GM23248 (cell line): ENCODE results near the gene C19orf25. TPM values are rescaled to one million over a fixed set of nuclear protein-coding genes. Genes with fewer than 3 reads are reported as not detected.

Experiments
- DNase-seq: peaks from one replicate; pipeline ENCODE4 v3.0.0-alpha.2; 2015
- H2AFZ ChIP-seq: fragments of 200-600 bp; sonication (generic); 2 replicates; pipeline ENCODE4 v1.6.1; 2016; ENCODE audit warnings: antibody characterized with exemption
- H3F3A ChIP-seq: fragments of 200-600 bp; sonication (generic); 2 replicates; pipeline ENCODE4 v1.6.1; 2016; ENCODE audit warnings: mild to moderate bottlenecking, antibody characterized with exemption, mixed run types; ENCODE audit not compliant: insufficient read depth
- H3K27ac ChIP-seq: fragments of 200-600 bp; sonication (generic); 2 replicates; pipeline ENCODE4 v1.5.1; 2016; ENCODE audit warnings: mild to moderate bottlenecking
- H3K27me3 ChIP-seq: fragments of 200-600 bp; sonication (generic); replicated peaks from 2 replicates; pipeline ENCODE4 v1.6.1; 2016; ENCODE audit warnings: mild to moderate bottlenecking; ENCODE audit not compliant: insufficient read depth
- H3K36me3 ChIP-seq: fragments of 200-600 bp; sonication (generic); 2 replicates; pipeline ENCODE4 v1.6.1; 2016; ENCODE audit warnings: low read depth, mild to moderate bottlenecking
- H3K4me1 ChIP-seq: fragments of 200-600 bp; sonication (generic); 2 replicates; pipeline ENCODE4 v1.6.1; 2016; ENCODE audit warnings: mild to moderate bottlenecking; ENCODE audit not compliant: insufficient read depth
- H3K4me2 ChIP-seq: fragments of 200-600 bp; sonication (generic); one replicate; pipeline ENCODE4 v1.6.1; 2016; ENCODE audit warnings: mild to moderate bottlenecking; ENCODE audit not compliant: unreplicated experiment
- H3K4me3 ChIP-seq: fragments of 200-600 bp; sonication (generic); 2 replicates; pipeline ENCODE4 v1.5.1; 2016; ENCODE audit warnings: mild to moderate bottlenecking
- H3K79me2 ChIP-seq: fragments of 200-600 bp; sonication (generic); 2 replicates; pipeline ENCODE4 v1.6.1; 2016; ENCODE audit warnings: mild to moderate bottlenecking; ENCODE audit not compliant: insufficient read depth
- H3K9ac ChIP-seq: fragments of 200-600 bp; sonication (generic); 2 replicates; pipeline ENCODE4 v1.6.1; 2016; ENCODE audit warnings: mild to moderate bottlenecking
- H3K9me2 ChIP-seq: fragments of 200-600 bp; sonication (generic); 2 replicates; pipeline ENCODE4 v1.6.1; 2016; ENCODE audit warnings: mixed run types, mild to moderate bottlenecking, moderate library complexity; ENCODE audit not compliant: insufficient read depth
- H3K9me3 ChIP-seq: fragments of 200-600 bp; sonication (generic); one replicate; pipeline ENCODE4 v1.6.1; 2017; ENCODE audit warnings: low read depth
- H4K20me1 ChIP-seq: fragments of 200-600 bp; sonication (generic); 2 replicates; pipeline ENCODE4 v1.6.0; 2016; ENCODE audit not compliant: insufficient read depth
- EZH2 ChIP-seq: fragments of 200-600 bp; sonication (generic); IDR thresholded peaks from 2 replicates; pipeline ENCODE4 v1.6.1; 2018; ENCODE audit warnings: antibody characterized with exemption, mild to moderate bottlenecking; ENCODE audit not compliant: insufficient read depth, poor library complexity, severe bottlenecking
- EZH2phosphoT487 ChIP-seq: fragments of 200-600 bp; sonication (generic); IDR thresholded peaks from 2 replicates; pipeline ENCODE4 v1.6.1; 2018; ENCODE audit warnings: antibody characterized with exemption, moderate library complexity, mild to moderate bottlenecking, low read depth; ENCODE audit not compliant: insufficient read depth
- WGBS, 2 experiments: methylation state at CpG; one replicate each; pipeline ENCODE4 v1.1.6; 2015 to 2017; ENCODE audit warnings: low lambda C conversion rate in 2 of 2, low coverage in 1 of 2; ENCODE audit errors: missing lambda C conversion rate in 2 of 2; 5-methylcytosine and 5-hydroxymethylcytosine counted together
- in situ Hi-C: fragments of 300-500 bp; cut with MboI; formaldehyde crosslinking; loops from 2 replicates; pipeline ENCODE4 v1.15.0; 2020
- polyA plus RNA-seq: library from polyadenylated mRNA; unstranded; fragments of >200 nt; fragmentation: Nextera tagmentation; extraction: Ambion mirVana; gene quantifications from 2 replicates; pipeline ENCODE4 v1.2.1, GENCODE V29; 2016
- total RNA-seq: library from RNA; depleted of rRNA; stranded (reverse); fragments of >200 nt; shearing (Covaris generic); gene quantifications from 2 replicates; pipeline ENCODE4 v1.2.3, GENCODE V29; 2014

Gene C19orf25
- total and polyA plus RNA-seq, 2 experiments from 2014 or later, result 34.7 to 35.9 TPM

GRCh38 chr19:1494115-1494815, 15.2 kb upstream of the C19orf25 start:
- Histone ChIP-seq H3F3A (no peaks in the 10 kb centered on the region), H3K9me2 (no peaks in the 10 kb centered on the region), H4K20me1 (no peaks in the 10 kb centered on the region), H3K4me1 (no peaks in the 10 kb centered on the region), H3K4me3 (no peak overlapping the region), H2AFZ (no peak overlapping the region), H3K4me2 (no peak overlapping the region), H3K9me3 (no peaks in the 10 kb centered on the region), H3K36me3 (no peaks in the 10 kb centered on the region), H3K27ac (no peak overlapping the region), H3K9ac (no peak overlapping the region), H3K79me2 (no peaks in the 10 kb centered on the region), H3K27me3 (no peaks in the 10 kb centered on the region)
- no peak for TF ChIP-seq EZH2phosphoT487
- in situ Hi-C loops, result no loop called here
- DNase-seq, result no peak
- WGBS, 2 experiments, result 38 to 42% methylated on average over 14 to 15 of the region's 15 CpGs

GRCh38 chr19:1492474-1493006, 13.5 kb upstream of the C19orf25 start:
- in situ Hi-C loops, result no loop called here
- Histone ChIP-seq H3K79me2 (no peaks in the 10 kb centered on the region), H3K36me3 (no peaks in the 10 kb centered on the region), H3F3A (no peaks in the 10 kb centered on the region), H4K20me1 (no peaks in the 10 kb centered on the region), H3K27me3 (no peaks in the 10 kb centered on the region), H3K9ac (no peak overlapping the region), H3K9me2 (no peaks in the 10 kb centered on the region), H2AFZ (no peak overlapping the region), H3K9me3 (no peaks in the 10 kb centered on the region), H3K27ac (no peak overlapping the region), H3K4me2 (no peak overlapping the region), H3K4me1 (no peaks in the 10 kb centered on the region), H3K4me3 (no peak overlapping the region)
- DNase-seq, result peak; percentile 60
- WGBS, 2 experiments, result 35 to 44% methylated on average over 9 to 10 of the region's 10 CpGs
- TF ChIP-seq EZH2phosphoT487 (no peak), EZH2 (no peak)

- Histone ChIP-seq H4K20me1 (no peaks in the 10 kb centered on the region), H3K9me2 (no peaks in the 10 kb centered on the region), H3K36me3 (no peaks in the 10 kb centered on the region), H3F3A (no peaks in the 10 kb centered on the region), H3K4me2 (no peak overlapping the region), H3K9me3 (no peaks in the 10 kb centered on the region), H3K9ac (no peak overlapping the region), H3K27me3 (no peaks in the 10 kb centered on the region), H3K27ac (no peak overlapping the region), H3K4me3 (no peak overlapping the region), H2AFZ (no peak overlapping the region), H3K79me2 (no peaks in the 10 kb centered on the region), H3K4me1 (no peaks in the 10 kb centered on the region)
- no peak for TF ChIP-seq EZH2
- TF ChIP-seq EZH2phosphoT487, result no peak
- in situ Hi-C loops, result no loop called here
- no peak for DNase-seq
- WGBS, 2 experiments, result 31 to 33% methylated on average over 12 of the region's 12 CpGs
Observed at GRCh38 chr19:1491849-1492170, 12.8 kb upstream of the C19orf25 start.

DNA sequence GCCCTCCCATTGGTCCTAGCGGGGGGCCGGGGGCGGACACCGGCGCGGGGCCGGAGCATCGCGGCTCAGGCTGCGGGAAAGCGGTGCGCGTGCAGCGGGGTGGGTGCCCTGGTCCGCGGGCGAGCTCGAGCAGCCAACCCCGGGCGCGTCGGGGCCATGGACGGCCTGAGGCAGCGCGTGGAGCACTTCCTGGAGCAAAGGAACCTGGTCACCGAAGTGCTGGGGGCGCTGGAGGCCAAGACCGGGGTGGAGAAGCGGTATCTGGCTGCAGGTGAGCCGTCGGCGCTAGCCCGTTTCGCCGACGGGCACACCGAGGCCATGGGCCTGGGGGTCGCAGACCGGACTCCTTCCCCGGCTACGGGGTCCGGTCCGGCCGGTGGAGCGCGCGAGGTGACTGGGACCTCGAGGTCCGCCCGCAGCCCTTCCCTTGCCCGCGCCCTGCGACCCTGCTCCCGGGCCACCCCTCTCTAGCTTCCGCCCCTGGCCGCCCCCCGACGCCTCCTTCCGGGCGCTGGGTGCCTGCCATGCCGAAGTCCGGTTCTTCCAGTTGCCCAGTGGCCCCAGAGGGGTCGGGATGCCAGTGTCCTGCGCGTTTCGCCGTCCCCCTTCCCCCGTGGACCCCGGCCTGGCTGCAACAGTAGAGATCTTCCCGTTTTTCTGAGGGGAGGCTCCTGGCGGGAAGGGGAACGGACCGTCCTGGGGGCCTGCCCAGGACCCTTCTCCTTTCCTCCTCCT, 12.3 kb upstream of the C19orf25 start, which contains the start of gene REEP6:
Gene REEP6, plus strand, starts transcription at position 68 of the 735 bp plus-strand sequence. Its CDS starts 89 bp downstream, at position 157.
- no peak for TF ChIP-seq EZH2phosphoT487
- TF ChIP-seq EZH2, result no peak
- Histone ChIP-seq H3K27ac (peak within 1 kb of the TSS; percentile 45), H4K20me1 (no peaks in the 10 kb centered on the region), H3K27me3 (no peaks in the 10 kb centered on the region), H3K79me2 (no peaks in the 10 kb centered on the region), H3F3A (no peaks in the 10 kb centered on the region), H3K9me3 (no peaks in the 10 kb centered on the region), H3K9ac (peak within 1 kb of the TSS; percentile 73), H3K9me2 (no peaks in the 10 kb centered on the region), H2AFZ (peak within 1 kb of the TSS; percentile 89), H3K36me3 (no peaks in the 10 kb centered on the region), H3K4me1 (no peaks in the 10 kb centered on the region), H3K4me2 (peak within 1 kb of the TSS; percentile 76), H3K4me3 (peak within 1 kb of the TSS; percentile 72)
- 3 to 5% methylated on average over 48 to 52 of the region's 73 CpGs for WGBS, 2 experiments
- no peak for DNase-seq
- in situ Hi-C loops, result no loop called here
